Ectodermal cell (in vitro differentiated cells): ENCODE results near the gene GMDS.

Source experiments
- H3K27ac ChIP-seq: 2 replicates; pipeline ENCODE4 v1.7.0; 2013; ENCODE audit warnings: mild to moderate bottlenecking, low read depth, low read length; ENCODE audit not compliant: insufficient read depth, poor library complexity, severe bottlenecking
- H3K27me3 ChIP-seq: 2 replicates; pipeline ENCODE4 v1.7.0; 2013; ENCODE audit warnings: mild to moderate bottlenecking, low read length; ENCODE audit not compliant: insufficient read depth, control insufficient read depth, poor library complexity, severe bottlenecking
- H3K36me3 ChIP-seq: one replicate; pipeline ENCODE4 v1.7.0; 2013; ENCODE audit warnings: low read length; ENCODE audit not compliant: control insufficient read depth, insufficient read depth
- H3K4me1 ChIP-seq: one replicate; pipeline ENCODE4 v1.7.0; 2013; ENCODE audit warnings: low read length; ENCODE audit not compliant: control insufficient read depth, insufficient read depth
- H3K4me3 ChIP-seq: 2 replicates; pipeline ENCODE4 v1.7.0; 2013; ENCODE audit warnings: low read depth, low read length, control low read depth; ENCODE audit not compliant: insufficient read depth
- H3K9me3 ChIP-seq: 2 replicates; pipeline ENCODE4 v1.7.0; 2013; ENCODE audit warnings: mild to moderate bottlenecking, low read length, moderate library complexity; ENCODE audit not compliant: control insufficient read depth
- WGBS, 2 experiments: methylation state at CpG; one replicate each; pipeline ENCODE4 v1.1.7; 2013; ENCODE audit warnings: missing lambda C conversion rate in 2 of 2; 5-methylcytosine and 5-hydroxymethylcytosine counted together

GMDS gene

DNA sequence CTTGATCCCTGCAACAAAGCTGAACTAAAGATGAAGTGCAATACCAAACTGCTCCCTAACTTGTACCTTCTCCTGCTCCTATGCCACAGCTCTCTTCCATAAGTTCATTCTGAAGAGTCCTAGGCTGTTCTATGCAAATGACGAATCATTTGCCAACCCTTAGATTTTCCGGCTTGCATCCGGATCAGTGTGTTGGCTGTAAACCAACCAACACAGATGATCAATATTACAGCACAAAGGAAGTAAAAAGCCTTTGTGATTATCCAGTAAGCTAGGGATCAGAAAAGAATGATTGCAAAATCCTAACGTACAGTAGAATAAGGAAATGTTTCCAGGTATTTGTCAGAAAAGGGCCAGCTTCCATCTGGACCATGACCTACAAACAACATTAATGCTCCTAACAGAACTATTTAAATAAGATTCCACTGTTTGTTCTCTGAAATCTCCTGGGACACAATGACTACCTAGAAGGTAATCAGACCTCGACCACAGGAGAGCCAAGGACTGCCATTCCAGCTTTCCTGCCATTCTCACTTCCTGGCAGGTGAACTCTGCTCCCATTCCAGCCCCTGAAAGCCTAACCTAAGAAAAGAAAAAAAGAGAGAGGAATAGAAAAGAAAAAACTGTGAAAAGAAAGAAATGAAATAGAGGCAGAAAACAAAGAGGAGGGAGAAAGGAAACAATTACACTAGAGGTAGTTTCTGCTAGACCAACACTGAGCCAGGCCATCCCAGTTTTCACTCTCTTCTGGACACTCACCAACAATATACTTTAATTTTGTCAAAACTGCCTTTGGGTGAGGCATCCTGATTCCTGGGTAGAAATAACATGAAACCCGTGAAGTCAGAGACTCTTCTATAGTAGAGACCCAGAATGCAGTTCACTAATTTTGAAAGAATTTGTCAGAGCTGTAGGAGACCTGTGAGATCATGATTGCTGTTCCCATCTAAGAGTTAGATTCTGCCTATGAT lies 19.7 kb downstream of the GMDS start:
- H3K9me3 ChIP-seq: no peaks in the 10 kb centered on the region
- no peaks in the 10 kb centered on the region for H3K27me3 ChIP-seq
- H3K4me3 ChIP-seq: no peak overlapping the region
- H3K4me1 ChIP-seq: peaks cover 11% of the 10 kb centered on the region
- no peaks in the 10 kb centered on the region for H3K36me3 ChIP-seq
- no peak overlapping the region for H3K27ac ChIP-seq
- 85 to 96% methylated on average over 6 of the region's 6 CpGs for WGBS, 2 experiments

DNA sequence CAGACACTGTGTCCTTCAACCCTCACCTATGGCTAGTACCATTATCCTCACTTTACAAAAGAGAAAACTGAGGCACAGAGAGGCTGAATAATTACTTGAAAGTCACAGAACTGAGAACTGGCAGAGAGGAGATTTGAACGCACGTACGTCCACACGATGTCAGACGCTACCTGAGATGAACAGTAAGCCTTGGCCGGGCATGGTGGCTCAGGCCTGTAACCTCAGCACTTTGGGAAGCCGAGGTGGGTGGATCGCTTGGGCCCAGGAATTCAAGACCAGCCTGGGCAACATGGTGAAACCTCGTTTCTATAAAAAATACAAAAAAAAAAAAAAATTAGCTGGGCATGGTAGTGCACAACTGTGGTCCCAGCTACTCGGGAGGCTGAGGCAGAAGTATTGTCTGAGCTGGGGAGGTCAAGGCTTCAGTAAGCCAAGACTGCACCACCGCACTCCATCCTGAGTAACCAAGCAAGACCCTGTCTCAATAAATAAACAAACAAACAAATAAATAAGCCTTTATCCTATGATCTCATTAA lies 20.5 kb downstream of the GMDS start:
- H3K4me1 ChIP-seq: peaks cover 9% of the 10 kb centered on the region
- no peaks in the 10 kb centered on the region for H3K9me3 ChIP-seq
- WGBS, 2 experiments: 92 to 94% methylated on average over 10 to 11 of the region's 11 CpGs
- no peak overlapping the region for H3K4me3 ChIP-seq
- H3K36me3 ChIP-seq: no peaks in the 10 kb centered on the region
- H3K27me3 ChIP-seq: no peaks in the 10 kb centered on the region
- no peak overlapping the region for H3K27ac ChIP-seq

DNA sequence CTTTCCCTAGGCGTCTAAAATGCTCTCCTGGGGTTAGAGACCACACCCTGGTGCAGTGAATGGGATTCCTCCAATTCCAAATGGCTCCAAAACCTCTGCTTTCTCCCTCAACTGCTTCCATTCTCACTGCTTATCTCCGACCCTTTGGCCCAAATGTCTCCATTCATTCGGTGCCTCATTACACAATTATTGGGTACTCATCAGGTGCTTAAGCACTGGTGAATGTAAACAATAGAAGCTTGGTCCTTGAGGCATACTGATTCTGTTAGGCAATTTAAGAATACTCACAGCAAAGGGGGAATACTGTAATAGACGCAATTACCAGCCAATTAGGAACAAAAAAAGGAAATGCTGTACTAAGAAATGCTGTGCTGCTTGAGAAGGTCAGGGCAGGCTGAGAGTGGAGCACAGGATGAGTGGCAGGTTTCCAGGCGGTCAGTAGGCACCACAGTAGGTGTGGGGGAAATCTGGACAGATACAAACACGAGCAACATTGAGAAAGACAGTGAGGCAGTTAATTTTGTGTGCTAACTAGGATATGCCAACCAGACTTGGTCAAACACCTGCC lies 23.0 kb downstream of the GMDS start:
- Histone ChIP-seq H3K9me3 (no peaks in the 10 kb centered on the region), H3K4me3 (no peak overlapping the region), H3K27ac (no peak overlapping the region), H3K36me3 (no peaks in the 10 kb centered on the region), H3K27me3 (no peaks in the 10 kb centered on the region), H3K4me1 (peaks cover 5% of the 10 kb centered on the region)
- WGBS, 2 experiments: 66 to 71% methylated on average over 6 of the region's 6 CpGs

DNA sequence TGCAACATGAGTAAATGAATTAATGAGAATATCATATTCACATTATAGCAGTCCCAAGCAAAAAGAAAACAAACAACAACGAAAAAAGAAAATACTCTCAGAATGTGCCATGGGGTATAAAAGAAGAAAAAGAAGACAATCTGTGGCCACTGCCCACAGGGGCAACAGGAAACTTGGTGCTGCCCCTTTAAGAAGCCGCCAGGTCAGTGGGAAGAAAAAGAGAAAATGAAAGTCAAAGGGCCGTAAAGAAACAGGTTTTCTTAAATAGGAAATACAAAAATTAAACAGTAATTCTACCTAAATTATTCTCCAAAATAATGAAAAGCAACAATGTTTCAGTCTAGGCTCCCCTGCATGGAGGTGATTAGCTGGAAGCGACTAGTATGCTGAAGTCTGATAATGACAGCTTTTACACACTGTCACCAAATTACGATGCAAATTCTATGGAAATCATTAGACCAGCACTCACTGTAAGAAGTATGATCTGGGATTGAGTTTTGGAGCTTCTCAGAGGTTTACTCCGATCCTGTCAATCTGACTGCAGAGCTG lies 23.6 kb downstream of the GMDS start:
- WGBS, 2 experiments: 89 to 94% methylated on average over 5 of the region's 6 CpGs
- H3K4me3 ChIP-seq: no peak overlapping the region
- H3K9me3 ChIP-seq: no peaks in the 10 kb centered on the region
- no peak overlapping the region for H3K27ac ChIP-seq
- H3K27me3 ChIP-seq: no peaks in the 10 kb centered on the region
- no peaks in the 10 kb centered on the region for H3K36me3 ChIP-seq
- H3K4me1 ChIP-seq: peaks cover 5% of the 10 kb centered on the region

DNA sequence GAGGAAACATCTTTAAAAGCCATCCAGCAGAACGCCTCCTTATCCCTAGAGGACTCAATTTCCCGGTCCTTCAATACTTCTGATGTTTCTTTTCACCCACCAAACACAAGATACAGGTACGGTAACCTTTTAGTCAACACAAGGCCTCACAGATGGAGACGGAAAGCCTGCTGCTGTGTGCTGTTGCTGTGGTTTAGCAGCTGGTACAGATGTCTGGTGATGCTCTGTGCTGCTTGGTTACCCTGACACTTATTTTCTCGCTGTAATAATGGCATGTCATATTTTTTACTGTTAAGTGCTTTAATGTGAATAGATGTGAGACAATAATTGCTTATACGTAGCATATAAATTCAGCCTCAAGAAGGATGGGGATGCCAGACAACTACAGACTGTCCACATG lies 25.3 kb downstream of the GMDS start:
- WGBS, 2 experiments: 92 to 96% methylated on average over 6 of the region's 6 CpGs
- no peak overlapping the region for H3K27ac ChIP-seq
- H3K36me3 ChIP-seq: no peaks in the 10 kb centered on the region
- H3K27me3 ChIP-seq: no peaks in the 10 kb centered on the region
- H3K4me1 ChIP-seq: peaks cover 5% of the 10 kb centered on the region
- H3K4me3 ChIP-seq: no peak overlapping the region
- H3K9me3 ChIP-seq: no peaks in the 10 kb centered on the region

DNA sequence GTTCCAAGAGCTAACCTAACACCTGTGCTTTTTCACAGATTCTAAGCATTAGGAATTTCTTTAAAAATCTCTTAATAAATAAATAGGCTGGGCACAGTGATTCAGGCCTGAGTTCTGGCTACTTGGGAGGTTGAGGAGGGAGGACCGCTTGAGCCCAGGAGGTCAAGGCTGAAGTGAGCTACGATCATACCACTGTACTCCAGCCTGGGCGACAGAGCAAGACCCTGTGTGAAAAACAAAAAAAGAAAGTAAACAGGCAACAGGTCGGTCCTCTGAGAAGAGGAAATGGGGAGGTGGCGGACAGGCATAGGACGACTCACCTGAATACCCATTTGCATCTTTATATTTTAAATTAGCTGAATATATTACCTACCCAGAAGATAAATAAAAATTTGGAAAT lies 26.5 kb downstream of the GMDS start:
- no peak overlapping the region for H3K27ac ChIP-seq
- peaks cover 5% of the 10 kb centered on the region for H3K4me1 ChIP-seq
- H3K4me3 ChIP-seq: no peak overlapping the region
- no peaks in the 10 kb centered on the region for H3K9me3 ChIP-seq
- WGBS, 2 experiments: 83 to 89% methylated on average over 4 of the region's 6 CpGs
- H3K27me3 ChIP-seq: no peaks in the 10 kb centered on the region
- no peaks in the 10 kb centered on the region for H3K36me3 ChIP-seq

DNA sequence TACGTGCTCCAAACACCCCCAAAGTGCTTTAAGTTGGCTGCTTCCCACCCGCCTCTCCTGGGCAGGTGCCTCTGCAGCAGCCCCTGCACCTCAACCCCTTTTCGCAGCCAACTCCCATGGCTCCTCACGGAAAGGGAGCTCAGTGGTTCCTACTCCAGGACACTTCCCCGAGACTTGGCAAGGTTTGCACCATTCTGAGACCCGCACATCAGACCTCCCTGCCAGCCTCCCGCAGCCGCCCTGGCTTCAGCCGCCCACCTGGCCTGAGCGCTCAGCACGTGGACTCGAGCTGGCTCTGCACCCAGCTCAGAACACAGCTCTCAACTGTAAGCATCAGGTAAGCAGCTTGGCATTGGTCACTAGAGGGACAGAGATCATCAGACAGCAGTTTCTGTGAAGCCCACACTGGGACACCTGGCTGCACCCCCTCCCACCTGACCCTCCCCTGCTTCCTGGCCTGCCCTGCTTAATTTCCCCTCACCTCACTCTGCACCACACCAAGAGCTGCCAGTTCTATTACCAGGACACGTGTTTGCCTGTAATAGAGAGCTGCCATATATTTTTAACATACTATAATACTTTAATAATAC lies 28.5 kb downstream of the GMDS start:
- H3K4me3 ChIP-seq: no peak overlapping the region
- H3K36me3 ChIP-seq: no peaks in the 10 kb centered on the region
- H3K27me3 ChIP-seq: no peaks in the 10 kb centered on the region
- WGBS, 2 experiments: 87 to 93% methylated on average over 12 of the region's 13 CpGs
- no peaks in the 10 kb centered on the region for H3K9me3 ChIP-seq
- H3K4me1 ChIP-seq: peaks cover 5% of the 10 kb centered on the region
- H3K27ac ChIP-seq: no peak overlapping the region

DNA sequence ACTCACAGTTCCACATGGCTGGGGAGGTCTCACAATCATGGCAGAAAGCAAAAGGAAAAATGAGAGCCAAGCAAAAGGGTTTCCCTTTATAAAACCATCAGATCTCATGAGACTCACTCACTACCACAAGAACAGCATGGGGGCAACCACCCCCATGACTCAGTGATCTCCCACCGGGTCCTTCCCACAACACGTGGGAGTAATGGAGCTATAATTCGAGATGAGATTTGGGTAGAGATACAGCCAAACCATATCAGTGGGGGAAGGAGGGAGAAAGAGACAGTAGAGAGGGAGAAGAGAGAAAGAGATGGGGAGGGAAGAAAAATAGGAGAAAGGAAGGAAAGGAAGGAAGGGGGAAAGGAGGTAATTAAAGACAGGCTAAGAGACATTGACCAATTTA lies 30.1 kb downstream of the GMDS start:
- peaks cover 5% of the 10 kb centered on the region for H3K4me1 ChIP-seq
- no peak overlapping the region for H3K27ac ChIP-seq
- no peaks in the 10 kb centered on the region for H3K9me3 ChIP-seq
- no peaks in the 10 kb centered on the region for H3K27me3 ChIP-seq
- no peaks in the 10 kb centered on the region for H3K36me3 ChIP-seq
- WGBS, 2 experiments: 77 to 82% methylated on average over 3 of the region's 3 CpGs
- H3K4me3 ChIP-seq: no peak overlapping the region

DNA sequence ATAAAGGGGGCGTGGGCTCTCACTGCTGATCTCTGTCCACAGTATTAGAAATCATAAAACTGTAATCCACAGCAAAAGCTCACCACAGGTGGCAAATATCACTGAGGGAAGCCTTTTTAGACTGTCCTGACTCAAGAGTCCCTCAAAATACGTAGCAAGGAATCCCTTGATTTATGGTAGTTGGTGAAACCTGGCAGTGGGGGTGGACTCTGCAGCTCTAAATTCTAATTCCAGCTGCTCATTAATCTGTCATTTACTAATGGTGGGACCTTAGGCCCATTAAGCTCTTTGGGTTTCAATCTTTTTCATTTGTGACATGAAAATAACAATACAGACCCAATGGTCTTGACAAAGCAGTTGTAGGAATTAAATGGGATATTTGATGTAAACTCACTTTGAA lies 32.3 kb downstream of the GMDS start:
- no peaks in the 10 kb centered on the region for H3K27me3 ChIP-seq
- 85 to 92% methylated on average over 2 of the region's 2 CpGs for WGBS, 2 experiments
- H3K27ac ChIP-seq: no peak overlapping the region
- H3K9me3 ChIP-seq: no peaks in the 10 kb centered on the region
- no peak overlapping the region for H3K4me3 ChIP-seq
- no peaks in the 10 kb centered on the region for H3K36me3 ChIP-seq
- H3K4me1 ChIP-seq: peaks cover 5% of the 10 kb centered on the region
